TTC549 (cell line): Measurements from ENCODE around the gene SF3A2.

Experiments
- FAIRE-seq: peaks from 2 replicates; lab custom pipeline; 2012; peaks lifted over from hg19 to GRCh38; lab: Jason Lieb, UNC

Gene SF3A2

GRCh38 chr19:2253106-2254063 lies 16.8 kb downstream of the SF3A2 start:
- FAIRE-seq = no peak

GRCh38 chr19:2254064-2254872 lies 17.6 kb downstream of the SF3A2 start:
- no peak for FAIRE-seq

- FAIRE-seq = no peak
Measured at GRCh38 chr19:2255112-2255845, 18.7 kb downstream of the SF3A2 start.

- FAIRE-seq = no peak
Measured at GRCh38 chr19:2255982-2256685, 19.5 kb downstream of the SF3A2 start, which contains the start of gene JSRP1. Gene JSRP1 (minus strand): TSS chr19:2256417. CDS start chr19:2255314, 1,103 bp downstream.

- no peak for FAIRE-seq
Measured at GRCh38 chr19:2259336-2259735, 22.7 kb downstream of the SF3A2 start.

- FAIRE-seq = no peak
Measured at GRCh38 chr19:2260341-2260805, 23.7 kb downstream of the SF3A2 start.

GRCh38 chr19:2261438-2262172 lies 25.0 kb downstream of the SF3A2 start:
- no peak for FAIRE-seq

- no peak for FAIRE-seq
Measured at GRCh38 chr19:2266183-2266993, 29.8 kb downstream of the SF3A2 start.

GRCh38 chr19:2268480-2268830 lies 31.8 kb downstream of the SF3A2 start:
- FAIRE-seq = no peak

GRCh38 chr19:2268861-2269243 lies 32.2 kb downstream of the SF3A2 start:
- no peak for FAIRE-seq

GRCh38 chr19:2269244-2270156 lies 32.9 kb downstream of the SF3A2 start:
- FAIRE-seq = no peak

GRCh38 chr19:2270157-2270422 lies 33.5 kb downstream of the SF3A2 start:
- no peak for FAIRE-seq

GRCh38 chr19:2270423-2271233 lies 34.0 kb downstream of the SF3A2 start:
- FAIRE-seq = no peak

- FAIRE-seq = no peak
Measured at GRCh38 chr19:2271234-2272103, 34.8 kb downstream of the SF3A2 start.

GRCh38 chr19:2273356-2274184 lies 36.9 kb downstream of the SF3A2 start:
- FAIRE-seq = no peak

- FAIRE-seq = no peak
Measured at GRCh38 chr19:2274185-2274711, 37.6 kb downstream of the SF3A2 start.
